Activated naive CD4-positive, alpha-beta T cell treated with anti-CD3 and anti-CD28 coated beads, Interleukin-2, amount 50 U/mL, for 24 hours (primary cell): ENCODE results near the gene ELK4.

Source experiments
- H3K27ac Mint-ChIP-seq: one replicate; pipeline ENCODE4 v1.8.0; 2021; ENCODE audit warnings: mild to moderate bottlenecking, mixed read lengths
- H3K27me3 Mint-ChIP-seq: one replicate; pipeline ENCODE4 v1.8.0; 2021; ENCODE audit warnings: mixed read lengths
- H3K36me3 Mint-ChIP-seq: one replicate; pipeline ENCODE4 v1.8.0; 2021; ENCODE audit warnings: mixed read lengths
- H3K4me1 Mint-ChIP-seq: one replicate; pipeline ENCODE4 v1.8.0; 2021; ENCODE audit warnings: mixed read lengths
- H3K4me3 Mint-ChIP-seq: one replicate; pipeline ENCODE4 v1.8.0; 2021; ENCODE audit warnings: mild to moderate bottlenecking, mixed read lengths
- H3K9me3 Mint-ChIP-seq: one replicate; pipeline ENCODE4 v1.8.0; 2021; ENCODE audit warnings: mixed read lengths

The ELK4 gene

GRCh38 chr1:205668951-205669340 is 37.1 kb upstream of the ELK4 start:
- no peaks in the 10 kb centered on the region for H3K4me1 Mint-ChIP-seq

GRCh38 chr1:205667909-205668643 is 36.3 kb upstream of the ELK4 start:
- H3K4me1 Mint-ChIP-seq, result no peaks in the 10 kb centered on the region
- H3K36me3 Mint-ChIP-seq, result no peaks in the 10 kb centered on the region
- no peak overlapping the region for H3K27ac Mint-ChIP-seq
- peaks cover 3% of the 10 kb centered on the region for H3K27me3 Mint-ChIP-seq
- H3K9me3 Mint-ChIP-seq, result no peaks in the 10 kb centered on the region
- no peak overlapping the region for H3K4me3 Mint-ChIP-seq

More at GRCh38 chr1:205668951-205669340, 37.1 kb upstream of the ELK4 start:
- H3K27ac Mint-ChIP-seq, result no peak overlapping the region
- no peaks in the 10 kb centered on the region for H3K36me3 Mint-ChIP-seq
- H3K27me3 Mint-ChIP-seq, result peaks cover 5% of the 10 kb centered on the region
- H3K4me3 Mint-ChIP-seq, result no peak overlapping the region
- no peaks in the 10 kb centered on the region for H3K9me3 Mint-ChIP-seq

- Mint-ChIP-seq H3K27me3 (peaks cover 3% of the 10 kb centered on the region), H3K9me3 (no peaks in the 10 kb centered on the region), H3K36me3 (no peaks in the 10 kb centered on the region), H3K27ac (no peak overlapping the region), H3K4me3 (no peak overlapping the region), H3K4me1 (no peaks in the 10 kb centered on the region)
Observed at GRCh38 chr1:205666372-205667166, 34.8 kb upstream of the ELK4 start.

GRCh38 chr1:205665201-205666045 is 33.6 kb upstream of the ELK4 start:
- Mint-ChIP-seq H3K27me3 (peaks cover 3% of the 10 kb centered on the region), H3K9me3 (no peaks in the 10 kb centered on the region), H3K27ac (no peak overlapping the region), H3K36me3 (no peaks in the 10 kb centered on the region), H3K4me1 (no peaks in the 10 kb centered on the region), H3K4me3 (no peak overlapping the region)

- peaks cover 3% of the 10 kb centered on the region for H3K27me3 Mint-ChIP-seq
- H3K27ac Mint-ChIP-seq, result no peak overlapping the region
- no peaks in the 10 kb centered on the region for H3K4me1 Mint-ChIP-seq
Observed at GRCh38 chr1:205664399-205665017, 32.7 kb upstream of the ELK4 start.

GRCh38 chr1:205663286-205663936 is 31.6 kb upstream of the ELK4 start:
- H3K4me3 Mint-ChIP-seq, result no peak overlapping the region
- H3K36me3 Mint-ChIP-seq, result no peaks in the 10 kb centered on the region
- peaks cover 3% of the 10 kb centered on the region for H3K27me3 Mint-ChIP-seq
- no peaks in the 10 kb centered on the region for H3K4me1 Mint-ChIP-seq
- no peaks in the 10 kb centered on the region for H3K9me3 Mint-ChIP-seq
- H3K27ac Mint-ChIP-seq, result no peak overlapping the region

More at GRCh38 chr1:205664399-205665017, 32.7 kb upstream of the ELK4 start:
- Mint-ChIP-seq H3K36me3 (no peaks in the 10 kb centered on the region), H3K9me3 (no peaks in the 10 kb centered on the region), H3K4me3 (no peak overlapping the region)

GRCh38 chr1:205662791-205663190 is 31.0 kb upstream of the ELK4 start:
- H3K27ac Mint-ChIP-seq, result no peak overlapping the region
- H3K9me3 Mint-ChIP-seq, result no peaks in the 10 kb centered on the region
- no peaks in the 10 kb centered on the region for H3K36me3 Mint-ChIP-seq
- H3K27me3 Mint-ChIP-seq, result no peaks in the 10 kb centered on the region
- no peak overlapping the region for H3K4me3 Mint-ChIP-seq
- no peaks in the 10 kb centered on the region for H3K4me1 Mint-ChIP-seq

- Mint-ChIP-seq H3K27me3 (peaks cover 1% of the 10 kb centered on the region), H3K4me3 (no peak overlapping the region), H3K4me1 (no peaks in the 10 kb centered on the region), H3K9me3 (no peaks in the 10 kb centered on the region), H3K27ac (no peak overlapping the region), H3K36me3 (no peaks in the 10 kb centered on the region)
Observed at GRCh38 chr1:205662135-205662738, 30.4 kb upstream of the ELK4 start.

- H3K36me3 Mint-ChIP-seq, result no peaks in the 10 kb centered on the region
- peaks cover 1% of the 10 kb centered on the region for H3K27me3 Mint-ChIP-seq
- no peak overlapping the region for H3K27ac Mint-ChIP-seq
- no peak overlapping the region for H3K4me3 Mint-ChIP-seq
- no peaks in the 10 kb centered on the region for H3K4me1 Mint-ChIP-seq
- no peaks in the 10 kb centered on the region for H3K9me3 Mint-ChIP-seq
Observed at GRCh38 chr1:205661429-205662134, 29.8 kb upstream of the ELK4 start.

GRCh38 chr1:205660361-205660760 is 28.6 kb upstream of the ELK4 start:
- Mint-ChIP-seq H3K27me3 (peaks cover 1% of the 10 kb centered on the region), H3K4me1 (no peaks in the 10 kb centered on the region), H3K36me3 (no peaks in the 10 kb centered on the region), H3K4me3 (no peak overlapping the region), H3K9me3 (no peaks in the 10 kb centered on the region), H3K27ac (no peak overlapping the region)

GRCh38 chr1:205658943-205659581 is 27.3 kb upstream of the ELK4 start:
- no peaks in the 10 kb centered on the region for H3K36me3 Mint-ChIP-seq
- H3K27me3 Mint-ChIP-seq, result peaks cover 1% of the 10 kb centered on the region
- no peak overlapping the region for H3K27ac Mint-ChIP-seq
- H3K4me3 Mint-ChIP-seq, result no peak overlapping the region
- no peaks in the 10 kb centered on the region for H3K4me1 Mint-ChIP-seq
- H3K9me3 Mint-ChIP-seq, result no peaks in the 10 kb centered on the region

GRCh38 chr1:205656236-205656635 is 24.4 kb upstream of the ELK4 start:
- H3K9me3 Mint-ChIP-seq, result no peaks in the 10 kb centered on the region
- H3K4me1 Mint-ChIP-seq, result no peaks in the 10 kb centered on the region
- H3K36me3 Mint-ChIP-seq, result no peaks in the 10 kb centered on the region
- H3K4me3 Mint-ChIP-seq, result no peak overlapping the region
- H3K27ac Mint-ChIP-seq, result no peak overlapping the region
- H3K27me3 Mint-ChIP-seq, result peaks cover 1% of the 10 kb centered on the region

GRCh38 chr1:205652984-205653383 is 21.2 kb upstream of the ELK4 start:
- Mint-ChIP-seq H3K9me3 (no peaks in the 10 kb centered on the region), H3K4me3 (no peak overlapping the region), H3K4me1 (no peaks in the 10 kb centered on the region), H3K27me3 (peaks cover 1% of the 10 kb centered on the region), H3K36me3 (no peaks in the 10 kb centered on the region), H3K27ac (no peak overlapping the region)

GRCh38 chr1:205650241-205650640 is 18.4 kb upstream of the ELK4 start:
- Mint-ChIP-seq H3K4me3 (no peak overlapping the region), H3K9me3 (no peaks in the 10 kb centered on the region), H3K4me1 (no peaks in the 10 kb centered on the region), H3K27ac (no peak overlapping the region), H3K27me3 (no peaks in the 10 kb centered on the region), H3K36me3 (no peaks in the 10 kb centered on the region)
